ENCODE data around the gene U2AF2.

DNA sequence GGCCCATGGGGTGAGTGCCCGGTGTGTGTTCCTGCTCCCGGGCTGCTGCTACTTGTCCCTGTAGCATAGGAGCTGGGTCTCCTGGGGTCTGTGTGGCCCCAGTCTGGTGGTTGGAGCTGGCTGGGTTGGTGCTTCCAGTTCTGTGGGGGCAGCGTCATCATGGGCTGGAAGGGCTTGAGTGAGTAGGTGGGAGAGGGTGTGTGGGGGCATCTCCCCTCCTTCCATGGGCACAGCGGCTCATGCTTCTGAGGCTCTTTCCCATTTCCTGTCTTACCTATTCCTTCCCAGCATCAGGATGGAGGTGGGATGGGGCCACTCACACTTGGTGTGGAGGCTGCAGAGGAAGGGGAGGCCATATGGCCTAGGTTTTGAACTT, 12.2 kb downstream of the U2AF2 start:
- TF ChIP-seq POLR2A (IDR thresholded peaks at IDR 0.05) = no peak
- TF ChIP-seq, protein P1, sequence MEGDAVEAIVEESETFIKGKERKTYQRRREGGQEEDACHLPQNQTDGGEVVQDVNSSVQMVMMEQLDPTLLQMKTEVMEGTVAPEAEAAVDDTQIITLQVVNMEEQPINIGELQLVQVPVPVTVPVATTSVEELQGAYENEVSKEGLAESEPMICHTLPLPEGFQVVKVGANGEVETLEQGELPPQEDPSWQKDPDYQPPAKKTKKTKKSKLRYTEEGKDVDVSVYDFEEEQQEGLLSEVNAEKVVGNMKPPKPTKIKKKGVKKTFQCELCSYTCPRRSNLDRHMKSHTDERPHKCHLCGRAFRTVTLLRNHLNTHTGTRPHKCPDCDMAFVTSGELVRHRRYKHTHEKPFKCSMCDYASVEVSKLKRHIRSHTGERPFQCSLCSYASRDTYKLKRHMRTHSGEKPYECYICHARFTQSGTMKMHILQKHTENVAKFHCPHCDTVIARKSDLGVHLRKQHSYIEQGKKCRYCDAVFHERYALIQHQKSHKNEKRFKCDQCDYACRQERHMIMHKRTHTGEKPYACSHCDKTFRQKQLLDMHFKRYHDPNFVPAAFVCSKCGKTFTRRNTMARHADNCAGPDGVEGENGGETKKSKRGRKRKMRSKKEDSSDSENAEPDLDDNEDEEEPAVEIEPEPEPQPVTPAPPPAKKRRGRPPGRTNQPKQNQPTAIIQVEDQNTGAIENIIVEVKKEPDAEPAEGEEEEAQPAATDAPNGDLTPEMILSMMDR (IDR thresholded peaks at IDR 0.05) = no peak
- no peak for TF ChIP-seq EP300 (IDR thresholded peaks at IDR 0.05)
